Tibial nerve (tissue), 4 donors: Measurements from ENCODE around the gene AKR1C2.

Experiments
- CTCF ChIP-seq, 5 experiments: fragments of 200-600 bp in 3 of 5; fragments of 450-650 bp in 2 of 5; sonication (generic) in 3 of 5; IDR thresholded peaks; one replicate each; pipeline ENCODE4 v1.5.1; 2016 to 2019; ENCODE audit warnings: antibody characterized with exemption in 5 of 5, mild to moderate bottlenecking in 3 of 5, moderate library complexity in 2 of 5
- EP300 ChIP-seq, 2 donors: sonication (generic); formaldehyde crosslinking; IDR thresholded peaks; one replicate each; pipeline ENCODE4 v1.6.1; 2017; ENCODE audit warnings: antibody characterized with exemption in 2 of 2, mild to moderate bottlenecking in 1 of 2
- POLR2A ChIP-seq, 2 donors: fragments of 450-650 bp; IDR thresholded peaks; one replicate each; pipeline ENCODE4 v1.6.1; 2017; ENCODE audit warnings: antibody characterized with exemption in 2 of 2, mild to moderate bottlenecking in 2 of 2, moderate library complexity in 2 of 2

- no peak for TF ChIP-seq CTCF (IDR thresholded peaks at IDR 0.05)
- TF ChIP-seq POLR2A (IDR thresholded peaks at IDR 0.05), result no peak
- TF ChIP-seq EP300 (IDR thresholded peaks at IDR 0.05), result no peak
Observed at GRCh38 chr10:5038733-5039132, 35.1 kb upstream of the AKR1C2 start.
